Left ventricle myocardium inferior (tissue), 1 donor: ENCODE data around the gene EPHA2. TPM values are rescaled to one million over a fixed set of nuclear protein-coding genes. Genes with fewer than 3 reads are reported as not detected.

Experiments
- DNase-seq: peaks from one replicate; pipeline ENCODE4 v3.0.0-alpha.2; 2020
- H3K27ac ChIP-seq: fragments of 200-600 bp; replicated peaks from 2 replicates; pipeline ENCODE4 v1.8.0; 2021
- H3K27me3 ChIP-seq: fragments of 200-600 bp; 2 replicates; pipeline ENCODE4 v1.8.0; 2021; ENCODE audit warnings: low read depth
- H3K36me3 ChIP-seq: fragments of 200-600 bp; 2 replicates; pipeline ENCODE4 v1.8.0; 2021
- H3K4me1 ChIP-seq: fragments of 200-600 bp; 2 replicates; pipeline ENCODE4 v1.8.0; 2021
- H3K4me3 ChIP-seq: fragments of 200-600 bp; 2 replicates; pipeline ENCODE4 v1.8.0; 2021; ENCODE audit warnings: mild to moderate bottlenecking, moderate library complexity
- H3K9me3 ChIP-seq: fragments of 200-600 bp; replicated peaks from 2 replicates; pipeline ENCODE4 v1.8.0; 2021
- intact Hi-C: fragments of 100-400 bp; cut with micrococcal nuclease; formaldehyde crosslinking; loops from one replicate; pipeline ENCODE4 v1.11.0; 2022
- total RNA-seq: library from RNA; stranded (reverse); fragmentation: NEBNext Ultra II Directional; extraction: Animal tissue kit (Norgen Biotek cat#: 25700); gene quantifications from one replicate; pipeline ENCODE4 v1.2.1, GENCODE V29; 2021
- TF ChIP-seq, protein P1 (sequence below): fragments of 200-600 bp; IDR thresholded peaks from 2 replicates; pipeline ENCODE4 v1.8.0; 2021; ENCODE audit warnings: antibody characterized with exemption, mild to moderate bottlenecking, borderline replicate concordance
- donor health status: DM: no; HTN: yes; CAD: no; lungs with severe emphysema.

EPHA2 gene
- total RNA-seq, 1 donor from 2014 or later = 9.6 TPM

DNA sequence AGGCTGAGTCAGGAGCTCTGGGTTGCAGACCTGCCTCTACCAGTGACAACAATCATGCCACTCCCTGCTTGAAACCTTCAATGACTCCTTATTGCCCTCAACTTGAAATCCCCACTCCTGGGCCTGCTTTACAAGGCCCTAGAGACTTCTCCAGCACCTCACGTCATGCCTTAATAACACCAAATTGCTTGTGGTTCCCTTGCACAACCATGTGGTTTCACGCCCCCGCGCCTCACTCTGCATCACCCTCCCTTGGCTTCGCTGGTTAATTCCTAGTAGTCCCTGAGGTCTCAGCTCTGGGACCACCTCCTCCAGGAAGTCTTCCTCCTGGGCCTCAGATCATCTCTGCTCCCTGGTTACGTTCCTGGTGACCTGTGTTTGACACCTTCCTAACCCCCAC is 33.0 kb downstream of the EPHA2 start:
- intact Hi-C loops = no loop called here
- DNase-seq = no peak
- no peaks in the 10 kb centered on the region for H3K9me3 ChIP-seq
- no peak overlapping the region for H3K27ac ChIP-seq
- H3K36me3 ChIP-seq = peaks cover 38% of the 10 kb centered on the region
- peaks cover 25% of the 10 kb centered on the region for H3K4me1 ChIP-seq
- H3K4me3 ChIP-seq = no peak overlapping the region
- no peaks in the 10 kb centered on the region for H3K27me3 ChIP-seq
- TF ChIP-seq, protein P1, sequence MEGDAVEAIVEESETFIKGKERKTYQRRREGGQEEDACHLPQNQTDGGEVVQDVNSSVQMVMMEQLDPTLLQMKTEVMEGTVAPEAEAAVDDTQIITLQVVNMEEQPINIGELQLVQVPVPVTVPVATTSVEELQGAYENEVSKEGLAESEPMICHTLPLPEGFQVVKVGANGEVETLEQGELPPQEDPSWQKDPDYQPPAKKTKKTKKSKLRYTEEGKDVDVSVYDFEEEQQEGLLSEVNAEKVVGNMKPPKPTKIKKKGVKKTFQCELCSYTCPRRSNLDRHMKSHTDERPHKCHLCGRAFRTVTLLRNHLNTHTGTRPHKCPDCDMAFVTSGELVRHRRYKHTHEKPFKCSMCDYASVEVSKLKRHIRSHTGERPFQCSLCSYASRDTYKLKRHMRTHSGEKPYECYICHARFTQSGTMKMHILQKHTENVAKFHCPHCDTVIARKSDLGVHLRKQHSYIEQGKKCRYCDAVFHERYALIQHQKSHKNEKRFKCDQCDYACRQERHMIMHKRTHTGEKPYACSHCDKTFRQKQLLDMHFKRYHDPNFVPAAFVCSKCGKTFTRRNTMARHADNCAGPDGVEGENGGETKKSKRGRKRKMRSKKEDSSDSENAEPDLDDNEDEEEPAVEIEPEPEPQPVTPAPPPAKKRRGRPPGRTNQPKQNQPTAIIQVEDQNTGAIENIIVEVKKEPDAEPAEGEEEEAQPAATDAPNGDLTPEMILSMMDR = no peak

DNA sequence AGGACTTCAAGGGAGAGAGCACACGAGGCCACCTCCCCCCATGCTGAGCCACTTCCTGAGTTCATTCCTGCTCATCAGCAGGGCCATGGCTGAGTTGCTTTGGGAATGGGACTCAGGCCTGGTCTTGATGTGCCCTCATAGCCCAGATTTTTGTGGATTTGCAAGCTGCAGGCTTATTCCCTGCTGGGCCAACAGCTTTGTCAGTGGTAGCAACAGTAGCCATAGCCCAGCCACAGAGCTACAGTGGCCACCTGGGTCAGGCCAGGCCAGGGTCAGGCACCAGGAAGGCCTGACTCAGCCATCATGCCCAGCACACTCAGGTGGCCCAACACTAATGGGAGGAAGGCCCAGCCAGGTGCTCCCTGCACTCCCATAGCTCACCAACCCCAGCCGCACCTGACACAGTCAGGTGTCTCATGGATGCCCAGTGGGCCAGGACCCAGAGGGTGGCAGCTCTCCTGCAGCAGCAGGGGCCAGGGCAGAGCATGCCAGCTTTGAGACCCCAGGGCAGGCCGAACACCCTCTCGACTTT is 33.5 kb downstream of the EPHA2 start:
- Histone ChIP-seq H3K4me1 (peaks cover 20% of the 10 kb centered on the region), H3K27me3 (no peaks in the 10 kb centered on the region), H3K4me3 (no peak overlapping the region), H3K27ac (no peak overlapping the region), H3K9me3 (no peaks in the 10 kb centered on the region), H3K36me3 (peaks cover 38% of the 10 kb centered on the region)
- DNase-seq = no peak
- TF ChIP-seq, protein P1 = no peak
- intact Hi-C loops = no loop called here

DNA sequence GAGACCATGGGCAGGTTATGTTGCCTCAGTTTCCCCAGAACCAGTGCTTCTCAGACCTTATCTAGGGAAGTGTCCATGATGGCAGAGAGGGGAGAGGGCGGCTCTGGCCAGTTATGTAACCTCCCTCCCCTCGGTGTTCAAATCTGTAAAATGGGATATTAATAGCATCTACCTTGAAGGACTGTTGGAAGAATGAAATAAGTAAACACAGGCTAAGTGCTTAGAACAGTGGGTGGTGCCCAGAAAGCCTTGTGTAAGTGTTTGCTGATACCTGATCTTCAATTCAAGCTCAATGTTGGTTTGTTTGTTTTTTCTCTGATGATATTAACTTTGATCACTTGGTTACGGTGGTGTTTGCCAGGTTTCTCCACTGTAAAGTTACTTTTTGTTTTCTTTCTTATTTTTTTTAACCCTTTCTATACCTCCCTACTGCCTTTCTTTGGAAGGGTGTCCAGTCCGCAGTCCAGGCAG is 34.9 kb downstream of the EPHA2 start:
- no peaks in the 10 kb centered on the region for H3K27me3 ChIP-seq
- TF ChIP-seq, protein P1 = no peak
- H3K4me3 ChIP-seq = no peak overlapping the region
- no peak overlapping the region for H3K27ac ChIP-seq
- H3K4me1 ChIP-seq = peaks cover 7% of the 10 kb centered on the region
- intact Hi-C loops = no loop called here
- no peak for DNase-seq
- peaks cover 27% of the 10 kb centered on the region for H3K36me3 ChIP-seq
- H3K9me3 ChIP-seq = no peaks in the 10 kb centered on the region

DNA sequence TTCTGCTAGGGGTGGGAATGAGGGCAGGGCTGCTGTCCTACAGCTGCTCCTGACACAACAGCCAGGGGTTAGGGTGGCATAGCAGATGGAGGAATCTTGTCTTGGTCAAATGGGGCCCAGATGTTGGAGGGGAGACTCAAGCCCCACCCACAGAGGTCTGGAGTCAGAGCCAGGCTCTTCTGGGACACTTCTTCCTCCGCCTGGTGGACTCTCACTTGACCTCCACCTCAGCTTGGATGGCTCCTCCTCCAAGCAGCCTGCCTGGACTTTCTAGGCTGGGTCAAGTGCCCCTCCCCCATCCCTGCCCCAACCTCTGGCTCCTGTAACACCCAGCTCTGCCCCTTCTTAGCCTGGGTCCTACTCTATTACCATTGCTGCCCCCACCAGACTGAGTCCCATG is 35.5 kb downstream of the EPHA2 start:
- intact Hi-C loops = no loop called here
- Histone ChIP-seq H3K27me3 (no peaks in the 10 kb centered on the region), H3K36me3 (peaks cover 22% of the 10 kb centered on the region), H3K4me1 (peaks cover 7% of the 10 kb centered on the region), H3K9me3 (no peaks in the 10 kb centered on the region), H3K4me3 (no peak overlapping the region), H3K27ac (no peak overlapping the region)
- DNase-seq = no peak
- TF ChIP-seq, protein P1 = no peak

DNA sequence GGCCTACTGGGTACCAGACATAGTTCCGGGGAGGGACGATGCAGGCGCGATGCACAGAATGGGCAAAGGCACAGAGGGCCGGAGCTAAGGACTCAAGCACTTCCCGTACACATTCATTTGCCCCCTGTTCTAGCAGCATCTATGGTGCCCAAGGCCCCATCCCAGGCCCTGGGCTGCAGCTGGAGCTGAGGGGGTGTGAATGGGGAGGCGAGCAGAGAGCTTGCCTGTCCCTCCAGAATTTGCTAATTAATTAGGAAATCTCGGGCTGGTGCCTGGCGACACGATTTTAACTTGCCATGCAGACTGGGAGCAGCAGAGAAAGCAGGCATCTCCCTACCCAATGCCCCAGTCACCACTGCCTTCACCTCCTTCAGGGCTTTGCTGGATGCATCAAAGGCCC is 35.9 kb downstream of the EPHA2 start:
- H3K4me3 ChIP-seq = no peak overlapping the region
- intact Hi-C loops = no loop called here
- H3K36me3 ChIP-seq = peaks cover 17% of the 10 kb centered on the region
- DNase-seq = no peak
- no peaks in the 10 kb centered on the region for H3K27me3 ChIP-seq
- H3K9me3 ChIP-seq = no peaks in the 10 kb centered on the region
- peaks cover 6% of the 10 kb centered on the region for H3K4me1 ChIP-seq
- H3K27ac ChIP-seq = no peak overlapping the region
- TF ChIP-seq, protein P1 = no peak
